ENCODE data around the gene MAPK8. TPM values are rescaled to one million over a fixed set of nuclear protein-coding genes. Genes with fewer than 3 reads are reported as not detected.

Gene MAPK8
- total and polyA plus RNA-seq, 12 donors: 7.4 to 41.9 (median 30.0) TPM

GRCh38 chr10:48389272-48389671 is 82.8 kb downstream of the MAPK8 start:
- Histone ChIP-seq H3K9me3 (no peaks in the 10 kb centered on the region), H3K27ac (no peak overlapping the region), H3K36me3 (no peaks in the 10 kb centered on the region), H3K4me1 (peaks cover 0 to 42% (median 31%) of the 10 kb centered on the region in 9 donors), H3K27me3 (no peaks in the 10 kb centered on the region), H3K4me3 (no peak overlapping the region)
- DNase-seq (no peak), ATAC-seq (peak in 1 of 8 donors; percentile 41)
- WGBS, 2 donors: 64% methylated on average over 2 of the region's 2 CpGs
- TF ChIP-seq, protein P1, sequence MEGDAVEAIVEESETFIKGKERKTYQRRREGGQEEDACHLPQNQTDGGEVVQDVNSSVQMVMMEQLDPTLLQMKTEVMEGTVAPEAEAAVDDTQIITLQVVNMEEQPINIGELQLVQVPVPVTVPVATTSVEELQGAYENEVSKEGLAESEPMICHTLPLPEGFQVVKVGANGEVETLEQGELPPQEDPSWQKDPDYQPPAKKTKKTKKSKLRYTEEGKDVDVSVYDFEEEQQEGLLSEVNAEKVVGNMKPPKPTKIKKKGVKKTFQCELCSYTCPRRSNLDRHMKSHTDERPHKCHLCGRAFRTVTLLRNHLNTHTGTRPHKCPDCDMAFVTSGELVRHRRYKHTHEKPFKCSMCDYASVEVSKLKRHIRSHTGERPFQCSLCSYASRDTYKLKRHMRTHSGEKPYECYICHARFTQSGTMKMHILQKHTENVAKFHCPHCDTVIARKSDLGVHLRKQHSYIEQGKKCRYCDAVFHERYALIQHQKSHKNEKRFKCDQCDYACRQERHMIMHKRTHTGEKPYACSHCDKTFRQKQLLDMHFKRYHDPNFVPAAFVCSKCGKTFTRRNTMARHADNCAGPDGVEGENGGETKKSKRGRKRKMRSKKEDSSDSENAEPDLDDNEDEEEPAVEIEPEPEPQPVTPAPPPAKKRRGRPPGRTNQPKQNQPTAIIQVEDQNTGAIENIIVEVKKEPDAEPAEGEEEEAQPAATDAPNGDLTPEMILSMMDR (IDR thresholded peaks at IDR 0.05): no peak
- intact Hi-C loops (cut with DNase I): loop anchor here in 1 of 10 donors (5.0 kb wide), 1 partner anchor 1893 kb away; no protein-coding TSS in a partner anchor

GRCh38 chr10:48389846-48390557 is 83.5 kb downstream of the MAPK8 start:
- Histone ChIP-seq H3K4me1 (peaks cover 0 to 39% (median 31%) of the 10 kb centered on the region in 9 donors), H3K9me3 (no peaks in the 10 kb centered on the region), H3K4me3 (no peak overlapping the region), H3K27ac (no peak overlapping the region), H3K36me3 (no peaks in the 10 kb centered on the region), H3K27me3 (no peaks in the 10 kb centered on the region)
- 98 to 99% methylated on average over 2 of the region's 2 CpGs for WGBS, 2 donors
- DNase-seq (no peak), ATAC-seq (no peak)
- intact Hi-C loops (cut with DNase I): loop anchor here in 1 of 10 donors (5.0 kb wide), 1 partner anchor 1892 kb away; no protein-coding TSS in a partner anchor
- TF ChIP-seq, protein P1 (IDR thresholded peaks at IDR 0.05): no peak

GRCh38 chr10:48390558-48390871 is 84.0 kb downstream of the MAPK8 start:
- no peak overlapping the region for H3K4me3 ChIP-seq
- intact Hi-C loops (cut with DNase I): no loop called here
- no peaks in the 10 kb centered on the region for H3K27me3 ChIP-seq
- no peaks in the 10 kb centered on the region for H3K36me3 ChIP-seq
- DNase-seq: no peak
- WGBS, 2 donors: 91 to 92% methylated on average over 5 of the region's 5 CpGs
- ATAC-seq: no peak
- peaks cover 0 to 39% (median 31%) of the 10 kb centered on the region in 9 donors for H3K4me1 ChIP-seq
- TF ChIP-seq, protein P1 (IDR thresholded peaks at IDR 0.05): no peak
- no peaks in the 10 kb centered on the region for H3K9me3 ChIP-seq
- no peak overlapping the region for H3K27ac ChIP-seq

DNA sequence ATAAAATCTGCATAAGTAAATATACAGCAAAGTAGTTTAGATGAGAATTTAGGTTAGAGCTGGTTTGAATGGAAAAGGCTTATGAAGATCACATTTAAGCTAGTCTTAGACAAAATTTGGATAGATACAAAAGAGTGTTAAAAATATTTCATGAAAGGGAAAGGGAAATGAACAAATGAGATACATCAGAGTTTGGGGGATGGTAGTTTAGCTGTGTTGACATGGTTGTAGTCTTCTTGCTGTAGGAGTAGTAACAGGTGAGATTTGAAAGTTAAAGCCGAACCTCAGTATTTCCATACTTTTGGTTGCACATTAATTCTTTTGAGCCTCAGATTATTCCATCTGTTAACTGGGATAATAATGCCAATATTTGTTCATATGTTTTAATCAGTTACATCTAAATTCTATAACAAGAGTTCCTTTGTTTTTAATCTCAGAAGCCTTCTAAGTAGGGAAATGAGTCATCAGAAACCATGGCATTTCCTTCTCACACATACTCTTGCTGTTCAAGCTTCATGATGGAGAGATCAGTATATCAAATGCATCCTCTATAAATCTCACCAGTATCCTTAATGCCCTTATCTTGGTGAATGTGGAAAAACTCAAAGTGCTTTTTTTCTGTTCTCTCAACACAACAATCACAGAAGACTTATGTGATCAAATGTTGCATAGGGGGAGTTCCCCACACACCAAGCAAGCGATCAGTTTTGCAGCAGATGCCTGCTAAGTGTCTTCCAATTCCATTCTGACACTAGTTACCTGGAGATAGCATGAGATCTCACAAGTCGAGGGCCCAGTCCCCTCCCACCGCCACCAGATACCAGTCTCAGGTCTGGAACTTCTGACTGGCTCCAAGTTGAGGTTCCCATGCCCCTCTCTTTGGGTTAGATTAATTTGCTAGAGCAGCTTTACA is 84.7 kb downstream of the MAPK8 start:
- no peak overlapping the region for H3K4me3 ChIP-seq
- H3K27me3 ChIP-seq: no peaks in the 10 kb centered on the region
- ATAC-seq (peak in 1 of 8 donors; percentile 48), DNase-seq (no peak)
- H3K4me1 ChIP-seq: peaks cover 0 to 39% (median 31%) of the 10 kb centered on the region in 9 donors
- TF ChIP-seq, protein P1 (IDR thresholded peaks at IDR 0.05): no peak
- no peak overlapping the region for H3K27ac ChIP-seq
- H3K9me3 ChIP-seq: no peaks in the 10 kb centered on the region
- intact Hi-C loops (cut with DNase I): no loop called here
- no peaks in the 10 kb centered on the region for H3K36me3 ChIP-seq
- WGBS, 2 donors: 80 to 83% methylated on average over 4 of the region's 4 CpGs
